HepG2 (cell line): ENCODE results near the gene HDAC3. TPM values are rescaled to one million over a fixed set of nuclear protein-coding genes. Genes with fewer than 3 reads are reported as not detected.

Experiments
- AGO1 ChIP-seq: fragments of 200-400 bp; formaldehyde crosslinking; IDR thresholded peaks from 2 replicates; pipeline ENCODE4 v1.6.1; 2017; ENCODE audit warnings: mild to moderate bottlenecking, low read depth, low read length, moderate library complexity; ENCODE audit not compliant: poor library complexity, severe bottlenecking
- E2F1 ChIP-seq: sonication (generic); formaldehyde crosslinking; IDR thresholded peaks from 2 replicates; pipeline ENCODE4 v1.5.0; 2020; ENCODE audit warnings: missing genetic modification reagents
- ISX ChIP-seq: sonication (generic); formaldehyde crosslinking; conservative IDR thresholded peaks from 2 replicates; pipeline ENCODE4 v1.5.0; 2020; ENCODE audit warnings: missing genetic modification reagents
- KAT8 ChIP-seq: IDR thresholded peaks from 2 replicates; pipeline ENCODE4 v1.6.1; 2016; ENCODE audit warnings: missing genetic modification reagents, missing compliant biosample characterization
- PLRG1 ChIP-seq: fragments of 450-650 bp; conservative IDR thresholded peaks from 2 replicates; pipeline ENCODE4 v1.6.1; 2016
- SALL1 ChIP-seq: sonication (generic); formaldehyde crosslinking; IDR thresholded peaks from 2 replicates; pipeline ENCODE4 v1.8.0; 2022; ENCODE audit warnings: mild to moderate bottlenecking, missing genetic modification reagents
- SMC3 ChIP-seq: IDR thresholded peaks from 2 replicates; pipeline ENCODE4 v1.6.1; 2011; ENCODE audit warnings: low read length, improper control_type of control experiment
- THYN1 ChIP-seq: sonication (generic); formaldehyde crosslinking; IDR thresholded peaks from 2 replicates; pipeline ENCODE4 v1.8.1; 2023; ENCODE audit warnings: low read depth, mild to moderate bottlenecking, moderate library complexity, missing genetic modification reagents, borderline replicate concordance
- TP53 ChIP-seq: sonication (generic); formaldehyde crosslinking; conservative IDR thresholded peaks from 2 replicates; pipeline ENCODE4 v1.4.0; 2020; ENCODE audit warnings: missing genetic modification reagents
- ZC3H4 ChIP-seq: sonication (generic); formaldehyde crosslinking; IDR thresholded peaks from 2 replicates; pipeline ENCODE4 v1.4.0; 2020; ENCODE audit warnings: missing genetic modification reagents, borderline replicate concordance
- ZNF232 ChIP-seq: sonication (generic); formaldehyde crosslinking; IDR thresholded peaks from 2 replicates; pipeline ENCODE4 v1.4.0; 2020; ENCODE audit warnings: missing genetic modification reagents, borderline replicate concordance
- ZNF430 ChIP-seq: sonication (generic); formaldehyde crosslinking; IDR thresholded peaks from 2 replicates; pipeline ENCODE4 v1.9.0; 2021; ENCODE audit warnings: mild to moderate bottlenecking, missing genetic modification reagents
- ZNF530 ChIP-seq: sonication (generic); formaldehyde crosslinking; IDR thresholded peaks from 2 replicates; pipeline ENCODE4 v1.5.0; 2020; ENCODE audit warnings: low read depth, mild to moderate bottlenecking, missing genetic modification reagents
- ZNF646 ChIP-seq: sonication (generic); formaldehyde crosslinking; IDR thresholded peaks from 2 replicates; pipeline ENCODE4 v1.9.0; 2021; ENCODE audit warnings: mild to moderate bottlenecking, missing genetic modification reagents
- ZNF775 ChIP-seq: sonication (generic); formaldehyde crosslinking; IDR thresholded peaks from 2 replicates; pipeline ENCODE4 v1.4.0; 2020; ENCODE audit warnings: missing genetic modification reagents, mild to moderate bottlenecking, moderate library complexity, borderline replicate concordance
- polyA plus RNA-seq, 8 experiments: library from polyadenylated mRNA; depleted of rRNA in 3 of 8; stranded (reverse) in 7 of 8; unstranded in 1 of 8; fragments of >200 nt; fragmentation: Illumina TruSeq in 4 of 8; extraction: Trizol in 4 of 8; gene quantifications; 2 replicates each; pipeline versions ENCODE4 v1.2.1 to v1.2.3, GENCODE V29; 2011 to 2016; ENCODE audit warnings: low read depth in 4 of 8, missing spikeins in 1 of 8, mixed read lengths in 1 of 8; ENCODE audit not compliant: insufficient read depth in 1 of 8
- total RNA-seq, 5 experiments: library from RNA; depleted of rRNA; stranded (reverse); fragments of >200 nt; fragmentation: Illumina TruSeq; extraction: Trizol; gene quantifications; 2 replicates each; pipeline ENCODE4 v1.2.3, GENCODE V29; 2016; ENCODE audit warnings: low read depth in 1 of 5
- TF ChIP-seq, protein P1 (sequence below): sonication (generic); formaldehyde crosslinking; IDR thresholded peaks from 2 replicates; pipeline ENCODE4 v1.8.1; 2022; ENCODE audit warnings: low read depth, mild to moderate bottlenecking, missing genetic modification reagents
- TF ChIP-seq, protein P2 (sequence below): IDR thresholded peaks from 2 replicates; pipeline ENCODE4 v1.6.1; 2018; ENCODE audit warnings: missing genetic modification reagents, mild to moderate bottlenecking, missing compliant biosample characterization
- TF ChIP-seq, protein P3 (sequence below): sonication (generic); formaldehyde crosslinking; IDR thresholded peaks from 2 replicates; pipeline ENCODE4 v1.4.0; 2020; ENCODE audit warnings: missing genetic modification reagents; ENCODE audit errors: not compliant biosample characterization

The HDAC3 gene
- total and polyA plus RNA-seq, 2 of the 13 experiments (the other 11 are each of a cell fraction or from before 2014, with no cell fraction given), result 84.0 to 94.1 TPM

DNA sequence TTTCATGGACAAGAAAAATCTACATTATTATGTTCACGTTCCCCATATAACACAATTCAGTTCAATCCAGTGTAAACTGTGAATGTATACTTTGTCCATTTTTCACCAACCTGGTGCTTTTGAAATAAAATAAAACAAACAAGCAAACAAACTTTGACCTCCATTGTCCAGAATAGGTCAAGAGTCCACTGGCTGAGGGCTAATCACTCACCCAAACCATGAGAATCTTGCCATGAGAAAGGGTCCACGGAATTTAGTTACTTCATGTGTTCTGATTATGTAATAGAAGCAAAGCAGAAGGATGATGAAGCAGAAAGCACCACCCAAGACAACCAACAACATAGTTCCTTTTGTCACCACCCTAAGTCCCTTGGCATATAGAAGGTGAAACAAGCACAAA lies 46.5 kb downstream of the HDAC3 start (continued):
- no peak for TF ChIP-seq ZNF232
- no peak for TF ChIP-seq TP53 (CRISPR knock-in tag)
- TF ChIP-seq, protein P1, sequence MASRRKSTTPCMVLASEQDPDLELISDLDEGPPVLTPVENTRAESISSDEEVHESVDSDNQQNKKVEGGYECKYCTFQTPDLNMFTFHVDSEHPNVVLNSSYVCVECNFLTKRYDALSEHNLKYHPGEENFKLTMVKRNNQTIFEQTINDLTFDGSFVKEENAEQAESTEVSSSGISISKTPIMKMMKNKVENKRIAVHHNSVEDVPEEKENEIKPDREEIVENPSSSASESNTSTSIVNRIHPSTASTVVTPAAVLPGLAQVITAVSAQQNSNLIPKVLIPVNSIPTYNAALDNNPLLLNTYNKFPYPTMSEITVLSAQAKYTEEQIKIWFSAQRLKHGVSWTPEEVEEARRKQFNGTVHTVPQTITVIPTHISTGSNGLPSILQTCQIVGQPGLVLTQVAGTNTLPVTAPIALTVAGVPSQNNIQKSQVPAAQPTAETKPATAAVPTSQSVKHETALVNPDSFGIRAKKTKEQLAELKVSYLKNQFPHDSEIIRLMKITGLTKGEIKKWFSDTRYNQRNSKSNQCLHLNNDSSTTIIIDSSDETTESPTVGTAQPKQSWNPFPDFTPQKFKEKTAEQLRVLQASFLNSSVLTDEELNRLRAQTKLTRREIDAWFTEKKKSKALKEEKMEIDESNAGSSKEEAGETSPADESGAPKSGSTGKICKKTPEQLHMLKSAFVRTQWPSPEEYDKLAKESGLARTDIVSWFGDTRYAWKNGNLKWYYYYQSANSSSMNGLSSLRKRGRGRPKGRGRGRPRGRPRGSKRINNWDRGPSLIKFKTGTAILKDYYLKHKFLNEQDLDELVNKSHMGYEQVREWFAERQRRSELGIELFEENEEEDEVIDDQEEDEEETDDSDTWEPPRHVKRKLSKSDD (CRISPR knock-in tag), result no peak
- TF ChIP-seq E2F1 (CRISPR knock-in tag), result no peak
- TF ChIP-seq, protein P2, sequence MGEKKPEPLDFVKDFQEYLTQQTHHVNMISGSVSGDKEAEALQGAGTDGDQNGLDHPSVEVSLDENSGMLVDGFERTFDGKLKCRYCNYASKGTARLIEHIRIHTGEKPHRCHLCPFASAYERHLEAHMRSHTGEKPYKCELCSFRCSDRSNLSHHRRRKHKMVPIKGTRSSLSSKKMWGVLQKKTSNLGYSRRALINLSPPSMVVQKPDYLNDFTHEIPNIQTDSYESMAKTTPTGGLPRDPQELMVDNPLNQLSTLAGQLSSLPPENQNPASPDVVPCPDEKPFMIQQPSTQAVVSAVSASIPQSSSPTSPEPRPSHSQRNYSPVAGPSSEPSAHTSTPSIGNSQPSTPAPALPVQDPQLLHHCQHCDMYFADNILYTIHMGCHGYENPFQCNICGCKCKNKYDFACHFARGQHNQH (CRISPR knock-in tag), result peak; percentile 45; the same call in 1 of the 2 replicates
- TF ChIP-seq KAT8 (CRISPR knock-in tag), result no peak
- no peak for TF ChIP-seq ZNF430 (CRISPR knock-in tag)
- peak; percentile 77; the same call in 1 of the 2 replicates for TF ChIP-seq SALL1
- TF ChIP-seq SMC3, result no peak
- no peak for TF ChIP-seq ZC3H4
- no peak for TF ChIP-seq ISX (CRISPR knock-in tag)
- TF ChIP-seq PLRG1, result no peak
- TF ChIP-seq THYN1 (CRISPR knock-in tag), result no peak
- TF ChIP-seq, protein P3, sequence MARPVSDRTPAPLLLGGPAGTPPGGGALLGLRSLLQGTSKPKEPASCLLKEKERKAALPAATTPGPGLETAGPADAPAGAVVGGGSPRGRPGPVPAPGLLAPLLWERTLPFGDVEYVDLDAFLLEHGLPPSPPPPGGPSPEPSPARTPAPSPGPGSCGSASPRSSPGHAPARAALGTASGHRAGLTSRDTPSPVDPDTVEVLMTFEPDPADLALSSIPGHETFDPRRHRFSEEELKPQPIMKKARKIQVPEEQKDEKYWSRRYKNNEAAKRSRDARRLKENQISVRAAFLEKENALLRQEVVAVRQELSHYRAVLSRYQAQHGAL (CRISPR knock-in tag), result no peak
- TF ChIP-seq ZNF530 (CRISPR knock-in tag), result no peak
- TF ChIP-seq AGO1, result no peak
- no peak for TF ChIP-seq ZNF775
- no peak for TF ChIP-seq ZNF646 (CRISPR knock-in tag)
